HG03342 (cell line): ENCODE results near the gene SORCS2.

Experiments
- ATAC-seq: cut with Tn5 transposase; IDR thresholded peaks from one replicate; pipeline ENCODE4 v1.9.1; 2021; ENCODE audit warnings: mild to moderate bottlenecking, moderate library complexity; ENCODE audit not compliant: unreplicated experiment

SORCS2 gene

GRCh38 chr4:7711307-7711963 lies 519.1 kb downstream of the SORCS2 start:
- ATAC-seq = no peak

- no peak for ATAC-seq
Measured at GRCh38 chr4:7712021-7712671, 519.8 kb downstream of the SORCS2 start.

- no peak for ATAC-seq
Measured at GRCh38 chr4:7713757-7714156, 521.4 kb downstream of the SORCS2 start.

GRCh38 chr4:7714176-7714575 lies 521.8 kb downstream of the SORCS2 start:
- no peak for ATAC-seq

DNA sequence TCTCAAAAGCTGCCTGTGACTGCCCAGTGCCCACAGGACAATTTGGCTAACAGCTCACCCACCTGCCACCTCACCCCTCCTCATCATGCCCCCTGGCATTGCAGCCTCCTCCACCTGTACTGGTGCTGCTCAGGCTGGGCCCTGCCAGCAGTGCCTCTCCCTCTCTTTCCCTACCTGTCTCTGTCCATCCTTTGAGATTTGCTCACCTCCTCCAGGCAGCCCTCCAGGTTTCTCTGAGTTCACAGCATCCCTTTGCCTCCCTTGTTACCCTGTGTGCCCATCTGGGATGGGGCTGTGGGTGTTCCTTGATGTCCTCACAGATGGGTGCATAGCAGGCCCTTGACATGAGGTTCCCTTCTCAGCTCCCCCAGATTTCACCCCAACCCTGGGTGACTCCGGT lies 522.4 kb downstream of the SORCS2 start:
- no peak for ATAC-seq

DNA sequence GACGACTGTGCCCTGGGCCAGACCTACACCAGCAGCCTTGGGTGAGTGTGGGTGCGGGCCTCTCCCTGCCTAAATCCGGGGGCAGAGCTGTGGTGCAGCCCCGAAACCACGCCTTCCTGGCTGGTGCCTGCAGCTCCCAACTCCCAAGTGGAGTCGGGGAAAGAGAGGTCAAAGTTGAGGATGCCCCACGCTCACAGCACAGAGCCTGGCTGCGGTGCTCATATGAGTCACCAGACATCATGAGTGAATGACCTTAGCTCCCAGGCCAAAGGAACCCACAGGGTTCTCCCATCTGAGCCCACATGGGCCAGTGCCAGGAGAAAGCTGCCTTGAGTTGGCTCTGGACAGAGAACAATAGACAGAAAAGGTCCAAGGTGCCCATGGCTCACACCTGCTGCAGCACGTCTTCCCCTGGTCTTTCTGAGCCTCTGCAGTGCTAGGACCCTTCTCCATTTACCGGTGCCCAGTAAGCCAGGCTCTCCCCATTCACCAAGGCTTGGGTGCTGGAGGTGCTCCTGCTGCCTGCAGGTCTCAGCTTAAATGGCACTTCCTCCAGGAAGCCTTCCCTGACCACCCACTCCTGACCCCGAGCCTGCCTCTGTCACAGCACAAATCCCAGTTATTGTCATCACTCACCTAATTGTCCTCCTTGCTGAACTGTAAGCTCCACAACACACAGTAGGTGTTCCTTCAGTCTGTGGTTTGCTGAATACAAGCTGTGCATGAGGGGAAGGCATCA lies 523.1 kb downstream of the SORCS2 start:
- ATAC-seq = no peak

- ATAC-seq = no peak
Measured at GRCh38 chr4:7716010-7716721, 523.8 kb downstream of the SORCS2 start.

- no peak for ATAC-seq
Measured at GRCh38 chr4:7717161-7717560, 524.8 kb downstream of the SORCS2 start.

- no peak for ATAC-seq
Measured at GRCh38 chr4:7717946-7718490, 525.7 kb downstream of the SORCS2 start.

DNA sequence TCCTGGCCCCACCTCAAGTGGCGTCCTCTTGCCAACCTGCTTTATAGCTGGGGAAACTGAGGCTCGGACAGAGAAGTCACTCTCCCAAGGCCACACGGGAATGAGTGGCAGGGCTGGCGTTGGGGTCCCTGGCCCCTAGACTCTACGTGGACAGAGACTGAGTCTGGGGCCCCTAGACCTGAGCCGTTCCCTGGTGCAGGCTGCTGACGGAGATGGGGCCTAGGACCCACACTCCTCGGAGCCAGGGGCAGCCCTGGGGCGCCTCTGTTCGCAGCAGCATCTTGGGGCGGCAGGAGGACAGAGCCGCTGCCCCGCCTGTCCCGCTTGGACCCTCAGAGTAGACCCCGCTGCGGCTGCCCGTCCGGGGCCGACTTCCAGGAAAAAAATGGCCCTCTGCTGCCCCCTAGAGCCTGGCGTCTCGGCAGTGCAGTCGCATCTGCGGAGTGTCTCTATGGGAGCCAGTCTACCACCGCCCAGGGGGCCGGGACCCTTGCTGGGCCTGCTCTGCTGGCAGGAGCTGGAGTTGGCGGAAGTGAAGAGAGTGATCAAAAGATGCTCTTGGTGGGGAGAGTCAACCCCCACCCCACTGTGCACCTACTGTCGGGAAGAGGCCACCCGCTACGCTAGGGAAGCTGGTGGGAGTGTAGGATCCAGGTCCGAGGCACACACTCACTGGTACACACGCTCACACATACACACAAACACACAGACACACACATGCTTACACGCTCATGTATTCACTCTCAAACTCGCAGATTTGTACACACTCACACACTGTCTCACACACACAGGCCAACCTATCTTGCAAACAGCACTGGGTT lies 527.2 kb downstream of the SORCS2 start:
- ATAC-seq = no peak

- no peak for ATAC-seq
Measured at GRCh38 chr4:7721984-7722551, 529.7 kb downstream of the SORCS2 start.

DNA sequence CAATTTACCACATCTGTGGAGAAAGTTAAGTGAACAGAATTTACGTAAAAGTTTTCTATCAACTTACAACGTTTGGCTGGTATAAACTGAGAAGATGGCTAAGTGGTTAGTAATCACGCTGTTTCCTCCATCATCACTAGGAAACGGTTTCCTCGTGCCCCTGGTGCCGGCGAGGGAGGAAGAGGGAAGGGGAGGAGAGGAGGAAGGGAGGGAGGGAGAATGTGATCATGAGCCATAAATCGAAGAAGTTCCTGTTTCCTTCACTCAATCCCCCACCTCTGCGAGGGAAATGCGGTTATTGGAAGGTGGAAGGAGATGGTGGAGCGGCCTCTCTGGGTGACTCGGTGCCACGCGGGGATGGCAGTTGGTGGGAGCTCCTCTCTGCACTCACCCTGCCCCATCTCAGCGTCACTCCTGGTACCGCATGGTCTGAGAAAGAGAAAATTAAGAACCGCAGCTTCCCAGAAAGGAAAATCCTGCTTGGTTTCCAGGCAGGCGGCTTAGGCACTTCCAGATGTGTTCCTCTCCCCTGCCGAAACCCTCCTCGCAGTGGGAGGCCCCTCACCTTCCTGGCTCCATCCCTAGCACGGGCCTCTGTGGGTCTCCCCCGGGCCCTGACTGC lies 530.5 kb downstream of the SORCS2 start:
- no peak for ATAC-seq

DNA sequence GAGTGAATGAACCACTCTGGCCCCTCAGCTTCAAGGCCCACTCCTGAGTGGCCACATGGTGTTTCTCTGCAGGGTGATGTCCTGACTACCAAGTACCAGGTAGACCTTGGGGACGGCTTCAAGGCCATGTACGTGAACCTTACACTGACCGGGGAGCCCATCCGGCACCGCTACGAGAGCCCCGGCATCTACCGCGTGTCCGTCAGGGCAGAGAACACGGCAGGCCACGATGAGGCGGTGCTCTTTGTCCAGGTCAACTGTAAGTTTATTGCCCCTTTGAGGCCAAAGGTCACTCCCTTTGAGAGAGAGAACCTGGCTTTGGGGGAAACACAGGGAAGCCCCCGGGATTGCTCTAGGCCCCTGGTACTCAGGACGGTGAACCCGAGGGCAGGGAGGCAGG lies 531.3 kb downstream of the SORCS2 start:
- ATAC-seq = no peak

DNA sequence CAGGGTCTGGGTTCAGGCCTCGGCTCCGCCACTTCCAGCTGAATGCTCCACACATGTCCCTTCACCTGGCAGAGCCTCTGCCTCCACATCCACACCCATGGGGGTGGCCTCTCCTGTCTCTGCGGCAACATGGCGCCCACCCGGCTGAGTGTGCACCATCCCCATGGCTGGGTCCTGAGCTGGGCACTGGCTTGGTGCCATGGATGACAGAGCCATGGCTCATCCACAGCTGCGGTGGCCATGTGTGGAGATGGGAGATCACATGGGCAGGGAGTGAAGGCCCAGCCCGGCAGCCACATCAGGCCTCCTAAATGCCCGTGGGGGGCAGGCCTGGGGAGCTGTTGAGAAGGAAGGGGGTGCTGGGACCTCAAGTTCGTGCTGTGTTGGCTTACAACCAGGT lies 533.6 kb downstream of the SORCS2 start:
- no peak for ATAC-seq

DNA sequence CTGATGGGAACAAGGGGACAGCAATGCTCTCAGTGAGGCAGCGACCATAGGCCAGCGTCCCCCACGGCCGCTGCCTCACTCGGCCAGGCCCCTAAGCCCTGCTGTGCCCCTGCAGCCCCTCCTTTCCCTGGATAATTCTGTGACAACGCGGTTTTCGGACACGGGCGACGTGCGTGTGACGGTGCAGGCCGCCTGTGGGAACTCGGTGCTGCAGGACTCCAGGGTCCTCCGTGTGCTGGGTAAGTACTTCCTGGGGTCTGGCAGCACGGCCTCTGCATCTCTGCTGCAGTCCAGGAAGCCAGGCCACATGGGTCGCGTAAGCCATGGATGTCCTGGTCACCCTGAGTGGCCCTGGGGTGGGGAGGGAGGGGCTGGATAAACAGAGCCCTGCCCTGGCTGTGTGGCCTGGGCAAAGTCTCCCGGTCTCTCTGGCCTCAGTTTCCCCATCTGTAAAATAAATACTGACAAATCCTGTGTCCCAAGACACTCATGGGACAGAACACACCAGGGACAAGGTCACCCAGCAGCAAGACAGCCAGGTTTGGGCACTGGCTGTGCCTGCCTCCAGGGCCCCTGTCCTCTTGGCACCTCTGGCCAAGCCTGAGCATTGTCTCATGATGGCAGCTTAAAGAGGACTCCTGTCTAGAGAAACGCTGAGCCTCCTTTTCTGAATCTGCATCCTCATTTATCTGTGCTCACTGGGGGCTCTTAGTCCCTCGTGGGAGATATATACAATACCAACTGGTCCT lies 534.5 kb downstream of the SORCS2 start:
- ATAC-seq = no peak

DNA sequence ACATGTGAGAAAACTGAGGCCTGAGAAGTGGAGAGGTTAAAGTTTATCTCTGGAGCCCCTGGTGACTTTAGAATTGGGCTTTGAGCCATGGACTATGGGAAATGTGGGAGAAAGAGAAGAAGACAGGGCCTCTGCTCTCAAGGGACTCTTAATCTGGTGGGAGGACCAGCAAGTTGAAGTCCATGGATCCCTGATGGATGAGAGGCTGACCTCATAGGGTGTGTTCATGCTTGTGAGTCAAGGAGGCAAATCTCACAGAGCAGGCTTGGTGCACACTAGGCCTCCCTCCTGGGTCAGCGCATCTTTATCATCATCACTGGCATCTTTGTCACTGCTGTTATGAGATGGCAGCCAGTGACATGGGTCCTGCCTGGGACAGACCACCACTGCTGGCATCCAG lies 535.4 kb downstream of the SORCS2 start:
- ATAC-seq = no peak

GRCh38 chr4:7731437-7731836 lies 539.1 kb downstream of the SORCS2 start:
- no peak for ATAC-seq

- no peak for ATAC-seq
Measured at GRCh38 chr4:7732263-7732662, 539.9 kb downstream of the SORCS2 start.

DNA sequence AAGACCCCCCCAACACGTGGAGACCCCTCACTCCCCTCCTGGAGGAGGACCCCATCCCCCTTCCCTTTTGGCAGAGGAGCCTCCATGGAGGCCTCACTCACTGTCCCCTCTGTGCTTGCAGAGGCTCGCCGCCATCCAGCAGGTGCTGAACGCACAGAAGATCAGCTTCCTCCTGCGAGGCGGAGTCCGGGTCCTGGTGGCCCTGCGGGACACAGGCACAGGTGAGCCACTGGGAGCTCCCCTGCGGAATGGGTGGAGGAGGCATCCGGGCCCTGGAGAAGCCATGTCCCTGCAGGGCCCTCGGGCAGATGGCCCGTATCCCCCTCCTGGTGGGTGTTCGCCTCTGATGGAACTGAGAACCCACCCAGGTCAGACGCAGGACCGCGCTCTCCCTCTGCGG lies 540.9 kb downstream of the SORCS2 start:
- ATAC-seq = no peak
